HepG2 (cell line): ENCODE results near the gene GAREM2.

ENCODE experiments used
- NCOA2 ChIP-seq: sonication (generic); formaldehyde crosslinking; IDR thresholded peaks from 2 replicates; pipeline ENCODE4 v1.8.0; 2022; ENCODE audit warnings: inconsistent platforms
- TFE3 ChIP-seq: IDR thresholded peaks from 2 replicates; pipeline ENCODE4 v1.6.1; 2016
- TF ChIP-seq, protein P1 (sequence below): sonication (generic); formaldehyde crosslinking; IDR thresholded peaks from 2 replicates; pipeline ENCODE4 v1.8.1; 2022; ENCODE audit warnings: low read depth, mild to moderate bottlenecking, missing genetic modification reagents

DNA sequence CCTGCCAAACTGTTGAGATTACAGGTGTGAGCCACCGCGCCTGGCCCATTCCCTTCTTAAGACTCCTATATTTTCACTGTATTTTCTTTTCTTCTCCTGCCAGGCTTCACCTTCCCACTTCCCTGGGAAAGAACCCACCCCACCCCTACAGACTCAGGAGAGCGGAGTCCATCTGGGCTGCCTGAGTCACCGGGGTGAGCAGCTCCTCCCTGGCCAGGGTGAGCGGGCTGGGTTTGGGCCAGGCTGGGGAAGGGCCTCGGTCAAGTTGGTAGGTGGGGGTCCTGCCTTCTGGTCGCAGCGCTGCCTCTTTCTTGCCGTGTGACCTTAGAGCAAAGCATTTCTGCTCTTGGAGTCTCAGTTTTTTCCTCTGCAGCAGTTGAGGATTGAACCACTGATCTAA, 2.1 kb upstream of the GAREM2 start:
- TF ChIP-seq NCOA2 (CRISPR knock-in tag) (no peak), TFE3 (CRISPR knock-in tag) (no peak)
- TF ChIP-seq, protein P1, sequence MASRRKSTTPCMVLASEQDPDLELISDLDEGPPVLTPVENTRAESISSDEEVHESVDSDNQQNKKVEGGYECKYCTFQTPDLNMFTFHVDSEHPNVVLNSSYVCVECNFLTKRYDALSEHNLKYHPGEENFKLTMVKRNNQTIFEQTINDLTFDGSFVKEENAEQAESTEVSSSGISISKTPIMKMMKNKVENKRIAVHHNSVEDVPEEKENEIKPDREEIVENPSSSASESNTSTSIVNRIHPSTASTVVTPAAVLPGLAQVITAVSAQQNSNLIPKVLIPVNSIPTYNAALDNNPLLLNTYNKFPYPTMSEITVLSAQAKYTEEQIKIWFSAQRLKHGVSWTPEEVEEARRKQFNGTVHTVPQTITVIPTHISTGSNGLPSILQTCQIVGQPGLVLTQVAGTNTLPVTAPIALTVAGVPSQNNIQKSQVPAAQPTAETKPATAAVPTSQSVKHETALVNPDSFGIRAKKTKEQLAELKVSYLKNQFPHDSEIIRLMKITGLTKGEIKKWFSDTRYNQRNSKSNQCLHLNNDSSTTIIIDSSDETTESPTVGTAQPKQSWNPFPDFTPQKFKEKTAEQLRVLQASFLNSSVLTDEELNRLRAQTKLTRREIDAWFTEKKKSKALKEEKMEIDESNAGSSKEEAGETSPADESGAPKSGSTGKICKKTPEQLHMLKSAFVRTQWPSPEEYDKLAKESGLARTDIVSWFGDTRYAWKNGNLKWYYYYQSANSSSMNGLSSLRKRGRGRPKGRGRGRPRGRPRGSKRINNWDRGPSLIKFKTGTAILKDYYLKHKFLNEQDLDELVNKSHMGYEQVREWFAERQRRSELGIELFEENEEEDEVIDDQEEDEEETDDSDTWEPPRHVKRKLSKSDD (CRISPR knock-in tag) = no peak
